ENCODE data around the gene TMEM179.

DNA sequence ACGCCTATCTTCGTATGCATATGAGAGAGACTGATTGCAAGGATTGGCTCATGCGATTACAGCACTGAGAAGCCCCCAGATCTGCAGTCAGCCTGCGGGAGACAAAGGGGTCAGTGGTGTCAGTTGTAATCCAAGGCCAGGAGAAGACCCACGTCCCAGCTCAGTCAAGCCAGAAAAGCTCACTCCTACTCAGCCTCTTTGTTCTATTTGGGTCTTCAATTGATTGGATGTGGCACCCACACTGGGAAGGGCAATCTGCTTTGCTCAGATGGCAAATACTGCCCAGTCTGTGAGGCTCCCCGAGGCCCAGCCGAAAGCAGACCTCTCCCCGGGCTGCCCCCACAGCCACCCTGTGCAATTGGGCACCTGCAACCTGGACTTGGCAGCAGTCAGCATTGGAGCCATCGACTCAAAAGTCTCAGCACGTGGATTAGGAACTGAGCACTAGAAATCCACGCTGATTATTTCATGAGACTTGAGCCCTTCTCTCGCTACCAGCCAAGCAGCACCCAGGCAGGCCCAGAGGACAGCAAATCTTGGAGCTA, 39.6 kb upstream of the TMEM179 start:
- no peak for TF ChIP-seq POLR2AphosphoS5 (IDR thresholded peaks at IDR 0.05; ENCODE audit: borderline replicate concordance, low read depth, low read length)
- TF ChIP-seq EZH2 (IDR thresholded peaks at IDR 0.05), result no peak
